Esophagus squamous epithelium (tissue), 4 donors: ENCODE measurements around the gene GSX1.

Experiments used
- CTCF ChIP-seq, 6 experiments: fragments of 450-650 bp in 4 of 6; fragments of 200-600 bp in 2 of 6; sonication (generic) in 2 of 6; IDR thresholded peaks; one replicate each; pipeline ENCODE4 v1.5.1; 2016 to 2019; ENCODE audit warnings: antibody characterized with exemption in 6 of 6, mild to moderate bottlenecking in 4 of 6, moderate library complexity in 4 of 6
- POLR2A ChIP-seq, 4 donors: fragments of 450-650 bp; IDR thresholded peaks; one replicate each; pipeline ENCODE4 v1.6.1; 2017; ENCODE audit warnings: antibody characterized with exemption in 4 of 4, mild to moderate bottlenecking in 4 of 4, moderate library complexity in 3 of 4

- TF ChIP-seq CTCF (IDR thresholded peaks at IDR 0.05): no peak
- TF ChIP-seq POLR2A (IDR thresholded peaks at IDR 0.05): no peak
Observed at GRCh38 chr13:27810009-27810408, 17.7 kb downstream of the GSX1 start.
